Measurements from ENCODE around the gene LRRC8E.

The LRRC8E gene

DNA sequence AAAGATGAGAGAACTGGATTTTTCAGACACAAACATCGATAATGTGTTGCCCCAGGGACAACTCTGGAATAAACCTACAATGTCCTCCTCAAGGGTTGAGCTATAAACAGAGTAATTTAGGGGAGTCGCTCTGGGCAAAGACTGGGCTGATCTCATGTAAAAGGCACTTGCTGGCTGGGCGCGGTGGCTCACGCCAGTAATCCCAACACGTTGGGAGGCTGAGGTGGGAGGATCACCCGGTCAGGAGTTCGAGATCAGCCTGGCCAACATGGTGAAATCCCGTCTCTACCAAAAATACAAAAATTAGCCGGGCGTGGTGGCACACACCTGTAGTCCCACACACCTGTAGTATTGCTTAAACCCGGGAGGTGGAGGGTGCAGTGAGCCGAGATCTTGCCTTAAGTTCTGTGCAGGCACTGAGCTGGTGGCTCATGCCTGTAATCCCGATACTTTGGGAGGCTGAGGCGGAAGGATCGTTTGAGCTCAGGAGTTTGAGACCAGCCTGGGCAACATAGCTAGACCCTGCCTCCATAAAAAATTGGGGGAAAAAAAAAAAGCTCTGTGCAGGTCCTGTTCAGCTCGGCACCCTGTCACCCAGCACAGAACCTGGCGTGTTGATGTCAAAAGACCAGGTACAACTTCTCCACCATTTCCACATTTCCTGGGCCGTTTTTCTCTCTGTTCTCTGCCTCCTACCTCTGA is 53.7 kb downstream of the LRRC8E start:
- in situ Hi-C loops (cut with MboI; ENCODE audit: low pct_unique_long_range_greater_than_20kb, low sequenced_read_pairs), result no loop called here
- DNase-seq, result no peak

DNA sequence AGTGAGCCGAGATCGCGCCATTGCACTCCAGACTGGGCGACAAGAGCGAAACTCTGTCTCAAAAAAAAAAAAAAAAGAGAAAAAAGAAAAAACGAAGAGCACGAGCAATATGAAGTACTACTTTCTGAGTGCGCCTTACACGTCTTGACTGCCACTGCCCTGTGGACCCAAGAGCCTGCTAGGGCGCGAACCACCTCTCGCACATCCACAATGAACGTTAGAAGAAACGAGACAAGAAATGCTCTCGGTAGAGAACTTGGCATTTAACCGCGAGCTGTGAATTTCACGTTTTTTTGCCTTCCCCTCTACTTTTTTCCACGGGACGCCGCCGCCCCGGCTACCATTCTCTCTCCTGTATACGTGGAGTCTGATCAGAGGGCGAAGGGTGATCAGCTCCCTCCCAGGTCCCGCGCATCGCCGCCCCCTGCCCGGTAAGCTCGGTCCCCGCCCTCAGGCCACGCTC is 54.7 kb downstream of the LRRC8E start:
- DNase-seq, result no peak
- in situ Hi-C loops (cut with MboI; ENCODE audit: low pct_unique_long_range_greater_than_20kb, low sequenced_read_pairs), result no loop called here

DNA sequence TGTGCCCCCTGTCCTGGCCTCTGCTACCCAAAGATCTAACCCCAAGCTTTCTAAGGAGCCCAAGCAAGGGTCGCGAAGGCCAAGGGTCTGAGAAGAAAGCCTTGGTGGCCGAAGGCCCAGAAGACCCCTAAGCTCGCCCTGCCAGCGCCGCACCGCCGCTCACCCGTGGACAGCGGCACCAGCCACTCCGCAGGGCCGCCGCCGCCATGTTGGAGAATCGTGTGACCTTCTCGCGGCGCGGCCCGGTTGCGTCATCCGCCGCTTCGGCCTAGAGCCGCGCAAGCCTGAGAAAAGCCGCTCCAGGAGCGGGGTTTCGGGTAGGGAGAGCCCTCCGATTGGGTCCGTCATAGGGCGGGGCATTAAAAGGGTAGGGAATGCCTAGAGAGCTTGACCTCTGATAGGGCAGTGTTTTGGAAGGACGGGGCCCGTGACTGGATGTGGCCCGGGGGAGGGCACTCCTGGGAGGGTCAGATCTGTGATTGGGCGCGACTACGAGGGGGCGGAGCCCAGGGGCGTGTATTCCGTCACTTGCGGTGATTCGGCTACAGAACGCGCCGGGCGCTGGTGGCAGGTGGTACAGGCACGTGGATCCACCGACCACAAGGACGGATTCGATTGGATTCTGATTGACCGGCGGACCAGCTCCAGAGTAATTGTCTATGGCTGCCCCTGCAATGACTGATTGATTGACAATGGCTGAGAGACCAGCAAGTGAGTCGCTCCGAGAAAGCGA is 55.3 kb downstream of the LRRC8E start, which contains the start of gene TIMM44:
Gene TIMM44, minus strand, starts transcription at position 223 of the 733 bp plus-strand sequence. Its CDS starts 15 bp downstream, at position 208.
- DNase-seq, result peak; percentile 99
- in situ Hi-C loops (cut with MboI; ENCODE audit: low pct_unique_long_range_greater_than_20kb, low sequenced_read_pairs), result no loop called here

- in situ Hi-C loops (cut with MboI; ENCODE audit: low pct_unique_long_range_greater_than_20kb, low sequenced_read_pairs), result no loop called here
- peak; percentile 94 for DNase-seq
Measured at GRCh38 chr19:7944177-7944761, 56.0 kb downstream of the LRRC8E start.

GRCh38 chr19:7947939-7948338 is 59.6 kb downstream of the LRRC8E start:
- no peak for DNase-seq
- in situ Hi-C loops (cut with MboI; ENCODE audit: low pct_unique_long_range_greater_than_20kb, low sequenced_read_pairs), result no loop called here

Measured in KBM-7 (cell line).